ENCODE measurements around the gene LTA4H.

- TF ChIP-seq, protein P1, sequence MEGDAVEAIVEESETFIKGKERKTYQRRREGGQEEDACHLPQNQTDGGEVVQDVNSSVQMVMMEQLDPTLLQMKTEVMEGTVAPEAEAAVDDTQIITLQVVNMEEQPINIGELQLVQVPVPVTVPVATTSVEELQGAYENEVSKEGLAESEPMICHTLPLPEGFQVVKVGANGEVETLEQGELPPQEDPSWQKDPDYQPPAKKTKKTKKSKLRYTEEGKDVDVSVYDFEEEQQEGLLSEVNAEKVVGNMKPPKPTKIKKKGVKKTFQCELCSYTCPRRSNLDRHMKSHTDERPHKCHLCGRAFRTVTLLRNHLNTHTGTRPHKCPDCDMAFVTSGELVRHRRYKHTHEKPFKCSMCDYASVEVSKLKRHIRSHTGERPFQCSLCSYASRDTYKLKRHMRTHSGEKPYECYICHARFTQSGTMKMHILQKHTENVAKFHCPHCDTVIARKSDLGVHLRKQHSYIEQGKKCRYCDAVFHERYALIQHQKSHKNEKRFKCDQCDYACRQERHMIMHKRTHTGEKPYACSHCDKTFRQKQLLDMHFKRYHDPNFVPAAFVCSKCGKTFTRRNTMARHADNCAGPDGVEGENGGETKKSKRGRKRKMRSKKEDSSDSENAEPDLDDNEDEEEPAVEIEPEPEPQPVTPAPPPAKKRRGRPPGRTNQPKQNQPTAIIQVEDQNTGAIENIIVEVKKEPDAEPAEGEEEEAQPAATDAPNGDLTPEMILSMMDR (conservative IDR thresholded peaks at IDR 0.05), result 0 out of 2 replicates have a peak, but pooled peaks have one; percentile 5
- no peak for TF ChIP-seq EZH2 (IDR thresholded peaks at IDR 0.05; ENCODE audit: low read depth)
Observed at GRCh38 chr12:96073346-96074330, 38.3 kb upstream of the LTA4H start.

All from PC-9 (cell line).